ENCODE results near the gene DLG2.

The DLG2 gene

DNA sequence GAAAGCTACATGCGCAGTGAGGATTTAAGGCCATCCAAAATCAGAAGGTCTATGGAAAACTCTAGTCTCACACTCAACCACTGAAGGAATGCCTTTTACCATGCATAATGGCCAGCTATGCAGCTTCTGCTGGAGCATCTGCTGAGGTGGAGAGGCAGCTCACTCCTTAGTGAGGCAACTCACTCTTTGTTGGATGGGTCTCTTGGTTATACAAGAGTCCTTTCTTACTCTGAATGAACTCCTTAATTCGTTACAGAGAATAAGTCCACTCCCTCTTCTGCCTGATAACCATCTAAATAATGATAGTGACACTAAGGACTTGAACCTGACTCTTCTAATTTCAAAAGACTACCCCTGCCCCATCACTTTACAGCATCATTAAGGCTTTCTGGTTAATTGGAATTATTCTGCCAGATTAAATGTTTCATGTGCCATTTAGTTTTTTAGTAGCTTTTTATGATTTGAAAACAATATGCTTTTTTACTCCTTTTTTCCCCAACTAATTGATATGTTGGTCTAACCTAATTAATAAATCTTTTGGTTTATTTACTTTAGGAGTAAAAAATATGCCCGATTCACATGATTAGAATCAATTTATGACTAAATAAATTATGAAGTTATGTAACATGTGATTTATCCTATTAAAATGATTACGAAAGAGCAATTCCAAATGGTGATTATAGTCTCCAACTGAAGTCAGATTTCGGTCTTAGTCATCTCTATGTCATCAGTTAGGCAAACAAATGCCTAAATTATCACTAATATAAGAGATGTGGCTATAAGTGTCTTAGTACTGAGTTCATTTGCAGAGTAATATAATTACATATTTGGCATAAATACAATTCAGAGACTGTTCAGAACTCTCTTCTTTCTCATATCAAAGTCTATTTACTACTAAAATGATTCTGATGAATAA lies 2054.3 kb downstream of the DLG2 start:
- H3K4me1 ChIP-seq (ENCODE audit: control insufficient read depth, insufficient read depth, low read length), result no peaks in the 10 kb centered on the region
- H3K27ac ChIP-seq (ENCODE audit: insufficient read depth, low read depth, low read length, poor library complexity, severe bottlenecking), result no peak overlapping the region
- 92 to 97% methylated on average over 3 to 4 of the region's 5 CpGs for WGBS, 2 experiments
- no peaks in the 10 kb centered on the region for H3K36me3 ChIP-seq (ENCODE audit: control insufficient read depth, insufficient read depth, low read length)
- no peaks in the 10 kb centered on the region for H3K27me3 ChIP-seq (ENCODE audit: control insufficient read depth, insufficient read depth, low read length, poor library complexity, severe bottlenecking)
- H3K4me3 ChIP-seq (ENCODE audit: insufficient read depth, low read depth, low read length), result no peak overlapping the region
- no peaks in the 10 kb centered on the region for H3K9me3 ChIP-seq (ENCODE audit: control insufficient read depth, low read length)

- H3K27ac ChIP-seq (ENCODE audit: insufficient read depth, low read depth, low read length, poor library complexity, severe bottlenecking), result no peak overlapping the region
- WGBS, 2 experiments, result 95% methylated on average over 7 of the region's 7 CpGs
- H3K27me3 ChIP-seq (ENCODE audit: control insufficient read depth, insufficient read depth, low read length, poor library complexity, severe bottlenecking), result no peaks in the 10 kb centered on the region
- H3K36me3 ChIP-seq (ENCODE audit: control insufficient read depth, insufficient read depth, low read length), result no peaks in the 10 kb centered on the region
- H3K4me1 ChIP-seq (ENCODE audit: control insufficient read depth, insufficient read depth, low read length), result no peaks in the 10 kb centered on the region
- H3K9me3 ChIP-seq (ENCODE audit: control insufficient read depth, low read length), result no peaks in the 10 kb centered on the region
- H3K4me3 ChIP-seq (ENCODE audit: insufficient read depth, low read depth, low read length), result no peak overlapping the region
Measured at GRCh38 chr11:83571302-83571701, 2055.8 kb downstream of the DLG2 start.

GRCh38 chr11:83569134-83569805 lies 2057.9 kb downstream of the DLG2 start:
- 100% methylated on average over 1 of the region's 1 CpG; no CpG with 5 or more reads in 1 of the 2 experiments for WGBS, 2 experiments
- no peak overlapping the region for H3K27ac ChIP-seq (ENCODE audit: insufficient read depth, low read depth, low read length, poor library complexity, severe bottlenecking)

DNA sequence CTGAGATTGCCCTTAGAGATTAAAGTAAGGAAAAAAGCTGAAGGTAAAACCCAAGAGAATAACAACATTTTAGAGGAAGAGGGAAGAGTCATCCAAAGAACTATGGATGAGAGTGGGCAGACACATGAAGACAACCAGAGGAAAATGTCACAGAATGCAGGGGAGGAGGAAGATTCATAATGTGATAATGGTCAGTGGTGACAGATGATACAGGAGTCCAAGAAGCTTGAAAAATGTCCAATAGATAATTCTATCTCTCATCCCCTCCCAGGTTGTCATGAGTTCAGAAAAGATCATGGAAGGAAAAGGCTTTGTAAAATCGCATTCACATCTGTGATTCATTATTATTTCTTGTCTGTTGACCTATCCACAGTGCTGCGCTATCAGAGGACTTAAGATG lies 2058.6 kb downstream of the DLG2 start:
- H3K27ac ChIP-seq (ENCODE audit: insufficient read depth, low read depth, low read length, poor library complexity, severe bottlenecking), result no peak overlapping the region
- no peaks in the 10 kb centered on the region for H3K36me3 ChIP-seq (ENCODE audit: control insufficient read depth, insufficient read depth, low read length)
- H3K4me3 ChIP-seq (ENCODE audit: insufficient read depth, low read depth, low read length), result no peak overlapping the region
- H3K4me1 ChIP-seq (ENCODE audit: control insufficient read depth, insufficient read depth, low read length), result no peaks in the 10 kb centered on the region
- H3K9me3 ChIP-seq (ENCODE audit: control insufficient read depth, low read length), result no peaks in the 10 kb centered on the region
- 97 to 100% methylated on average over 2 of the region's 2 CpGs for WGBS, 2 experiments
- no peaks in the 10 kb centered on the region for H3K27me3 ChIP-seq (ENCODE audit: control insufficient read depth, insufficient read depth, low read length, poor library complexity, severe bottlenecking)

More at GRCh38 chr11:83569134-83569805, 2057.9 kb downstream of the DLG2 start:
- no peak overlapping the region for H3K4me3 ChIP-seq (ENCODE audit: insufficient read depth, low read depth, low read length)
- H3K36me3 ChIP-seq (ENCODE audit: control insufficient read depth, insufficient read depth, low read length), result no peaks in the 10 kb centered on the region
- H3K9me3 ChIP-seq (ENCODE audit: control insufficient read depth, low read length), result no peaks in the 10 kb centered on the region
- H3K27me3 ChIP-seq (ENCODE audit: control insufficient read depth, insufficient read depth, low read length, poor library complexity, severe bottlenecking), result no peaks in the 10 kb centered on the region
- no peaks in the 10 kb centered on the region for H3K4me1 ChIP-seq (ENCODE audit: control insufficient read depth, insufficient read depth, low read length)

- Histone ChIP-seq H3K9me3 (ENCODE audit: control insufficient read depth, low read length) (no peaks in the 10 kb centered on the region), H3K4me1 (ENCODE audit: control insufficient read depth, insufficient read depth, low read length) (no peaks in the 10 kb centered on the region), H3K27ac (ENCODE audit: insufficient read depth, low read depth, low read length, poor library complexity, severe bottlenecking) (no peak overlapping the region), H3K27me3 (ENCODE audit: control insufficient read depth, insufficient read depth, low read length, poor library complexity, severe bottlenecking) (no peaks in the 10 kb centered on the region), H3K4me3 (ENCODE audit: insufficient read depth, low read depth, low read length) (no peak overlapping the region), H3K36me3 (ENCODE audit: control insufficient read depth, insufficient read depth, low read length) (no peaks in the 10 kb centered on the region)
- 91 to 92% methylated on average over 4 of the region's 4 CpGs for WGBS, 2 experiments
Measured at GRCh38 chr11:83566950-83567349, 2060.2 kb downstream of the DLG2 start.

DNA sequence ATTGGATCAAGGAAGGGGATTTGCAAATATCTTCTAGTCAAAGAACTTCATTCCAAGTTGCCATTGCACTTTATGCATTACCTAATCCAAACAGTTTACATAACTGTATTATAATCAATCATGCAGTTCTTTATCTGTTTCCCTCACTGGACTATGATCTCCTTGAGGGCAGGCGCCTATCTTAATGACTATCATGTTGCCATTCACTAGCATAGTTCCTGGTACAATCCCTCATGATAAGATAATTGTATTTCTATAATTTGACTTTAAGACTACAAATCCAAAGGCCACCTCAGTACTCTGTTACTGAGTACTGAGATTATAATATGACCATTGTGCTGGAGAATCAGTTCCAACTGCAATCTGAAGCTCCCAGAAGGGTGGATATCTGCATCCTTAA lies 2062.3 kb downstream of the DLG2 start:
- H3K4me3 ChIP-seq (ENCODE audit: insufficient read depth, low read depth, low read length), result no peak overlapping the region
- H3K27ac ChIP-seq (ENCODE audit: insufficient read depth, low read depth, low read length, poor library complexity, severe bottlenecking), result no peak overlapping the region
- H3K27me3 ChIP-seq (ENCODE audit: control insufficient read depth, insufficient read depth, low read length, poor library complexity, severe bottlenecking), result no peaks in the 10 kb centered on the region
- WGBS, 2 experiments, result 89 to 100% methylated on average over 1 of the region's 1 CpG
- H3K9me3 ChIP-seq (ENCODE audit: control insufficient read depth, low read length), result no peaks in the 10 kb centered on the region
- H3K4me1 ChIP-seq (ENCODE audit: control insufficient read depth, insufficient read depth, low read length), result no peaks in the 10 kb centered on the region
- H3K36me3 ChIP-seq (ENCODE audit: control insufficient read depth, insufficient read depth, low read length), result no peaks in the 10 kb centered on the region

DNA sequence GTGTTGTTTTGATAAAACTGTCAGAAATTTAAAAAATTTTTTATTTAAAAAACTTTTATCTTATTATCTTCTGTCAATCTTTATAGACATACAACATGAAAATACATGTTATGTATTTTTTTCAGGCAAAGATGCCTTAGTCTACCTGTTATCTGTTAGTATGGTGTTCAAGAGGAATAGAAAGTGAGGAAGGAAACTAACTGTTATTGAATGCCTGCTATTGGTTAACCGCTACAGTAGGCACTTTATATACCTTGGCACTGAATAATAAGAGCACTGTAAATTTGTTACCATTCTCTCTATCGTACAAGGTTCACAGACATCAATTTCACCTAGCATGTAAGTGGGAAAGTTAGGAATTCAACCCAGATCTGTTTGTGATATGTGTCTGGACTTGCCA lies 2068.9 kb downstream of the DLG2 start:
- Histone ChIP-seq H3K4me3 (ENCODE audit: insufficient read depth, low read depth, low read length) (no peak overlapping the region), H3K27ac (ENCODE audit: insufficient read depth, low read depth, low read length, poor library complexity, severe bottlenecking) (no peak overlapping the region), H3K9me3 (ENCODE audit: control insufficient read depth, low read length) (no peaks in the 10 kb centered on the region), H3K4me1 (ENCODE audit: control insufficient read depth, insufficient read depth, low read length) (no peaks in the 10 kb centered on the region), H3K27me3 (ENCODE audit: control insufficient read depth, insufficient read depth, low read length, poor library complexity, severe bottlenecking) (no peaks in the 10 kb centered on the region), H3K36me3 (ENCODE audit: control insufficient read depth, insufficient read depth, low read length) (no peaks in the 10 kb centered on the region)
- 84 to 100% methylated on average over 1 to 2 of the region's 2 CpGs for WGBS, 2 experiments

DNA sequence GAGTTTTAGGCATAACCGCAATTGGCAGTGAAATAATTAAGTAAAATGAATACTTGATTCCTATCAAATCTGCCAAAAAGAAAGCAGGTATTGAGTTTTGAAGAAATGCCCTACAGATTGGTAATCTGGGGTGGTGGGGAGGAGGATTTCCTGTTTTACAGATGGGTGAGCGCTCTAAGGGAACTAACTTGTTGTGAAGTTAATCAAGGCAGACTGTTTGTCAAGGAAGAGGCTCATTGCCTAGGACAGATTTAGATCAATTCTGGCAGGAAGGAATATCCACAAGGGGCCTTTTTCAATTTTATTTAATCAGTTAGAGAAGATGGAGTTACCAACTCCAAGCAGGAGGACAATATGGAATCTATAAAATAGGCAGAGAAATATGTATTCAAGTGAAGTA lies 2069.5 kb downstream of the DLG2 start:
- Histone ChIP-seq H3K27ac (ENCODE audit: insufficient read depth, low read depth, low read length, poor library complexity, severe bottlenecking) (no peak overlapping the region), H3K27me3 (ENCODE audit: control insufficient read depth, insufficient read depth, low read length, poor library complexity, severe bottlenecking) (no peaks in the 10 kb centered on the region), H3K4me3 (ENCODE audit: insufficient read depth, low read depth, low read length) (no peak overlapping the region), H3K9me3 (ENCODE audit: control insufficient read depth, low read length) (no peaks in the 10 kb centered on the region), H3K36me3 (ENCODE audit: control insufficient read depth, insufficient read depth, low read length) (no peaks in the 10 kb centered on the region), H3K4me1 (ENCODE audit: control insufficient read depth, insufficient read depth, low read length) (no peaks in the 10 kb centered on the region)
- whole genome bisulfite sequencing, 2 experiments, result 93 to 96% methylated on average over 2 of the region's 2 CpGs

DNA sequence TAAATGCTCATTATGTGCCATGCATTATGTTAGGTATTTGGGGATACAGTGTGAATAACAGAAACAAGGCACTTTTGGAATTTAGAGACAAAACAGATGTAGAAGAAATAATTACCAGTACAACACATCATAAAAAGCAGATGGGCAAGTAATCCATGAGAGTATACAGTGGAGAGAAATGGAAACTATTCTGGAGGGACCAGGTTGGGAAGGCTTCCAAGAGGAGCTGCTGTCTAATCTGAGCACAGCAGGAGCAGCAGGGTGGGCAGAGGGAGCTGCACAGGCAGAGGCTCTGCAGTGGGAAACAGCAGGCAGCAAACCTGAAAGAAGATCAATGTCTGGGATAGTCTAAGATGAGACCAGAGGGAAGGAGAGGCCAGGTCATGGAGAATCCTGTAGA lies 2072.3 kb downstream of the DLG2 start:
- Histone ChIP-seq H3K4me3 (ENCODE audit: insufficient read depth, low read depth, low read length) (no peak overlapping the region), H3K27ac (ENCODE audit: insufficient read depth, low read depth, low read length, poor library complexity, severe bottlenecking) (no peak overlapping the region), H3K4me1 (ENCODE audit: control insufficient read depth, insufficient read depth, low read length) (no peaks in the 10 kb centered on the region), H3K9me3 (ENCODE audit: control insufficient read depth, low read length) (no peaks in the 10 kb centered on the region), H3K27me3 (ENCODE audit: control insufficient read depth, insufficient read depth, low read length, poor library complexity, severe bottlenecking) (no peaks in the 10 kb centered on the region), H3K36me3 (ENCODE audit: control insufficient read depth, insufficient read depth, low read length) (no peaks in the 10 kb centered on the region)

DNA sequence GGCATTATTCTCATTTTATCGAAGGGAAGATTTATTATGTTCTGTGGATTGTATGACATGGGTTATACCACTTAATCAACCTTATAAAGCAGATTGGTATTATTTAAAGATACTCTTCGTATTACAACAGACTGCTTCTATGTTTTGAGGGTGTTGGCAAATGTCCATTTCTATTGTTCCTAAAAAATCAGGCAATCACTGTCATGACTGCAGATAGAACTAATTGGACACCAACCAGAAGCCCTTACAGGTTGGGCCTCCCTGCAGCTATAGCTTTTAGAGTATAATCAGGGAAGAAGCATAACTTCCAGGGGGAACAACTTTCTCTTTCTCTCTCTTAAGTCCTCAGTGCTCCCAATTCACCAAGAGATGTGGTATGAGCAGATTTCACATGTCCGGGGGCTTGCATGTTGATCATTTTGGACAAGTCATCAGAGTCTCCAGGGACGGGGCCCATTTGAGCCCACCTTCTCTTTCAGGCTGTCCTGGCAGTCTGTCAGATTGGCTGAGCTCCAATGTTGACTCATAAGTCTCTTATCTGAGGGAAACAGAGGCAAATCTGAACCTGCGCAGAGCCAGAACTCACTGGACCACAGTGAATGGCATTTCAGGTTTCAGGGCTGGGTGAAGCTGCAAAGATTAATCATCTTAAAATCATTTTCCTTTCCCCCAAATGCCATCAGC lies 2077.0 kb downstream of the DLG2 start:
- no peaks in the 10 kb centered on the region for H3K36me3 ChIP-seq (ENCODE audit: control insufficient read depth, insufficient read depth, low read length)
- WGBS, 2 experiments, result 91 to 93% methylated on average over 3 to 5 of the region's 5 CpGs
- H3K9me3 ChIP-seq (ENCODE audit: control insufficient read depth, low read length), result no peaks in the 10 kb centered on the region
- no peak overlapping the region for H3K27ac ChIP-seq (ENCODE audit: insufficient read depth, low read depth, low read length, poor library complexity, severe bottlenecking)
- no peaks in the 10 kb centered on the region for H3K27me3 ChIP-seq (ENCODE audit: control insufficient read depth, insufficient read depth, low read length, poor library complexity, severe bottlenecking)
- H3K4me3 ChIP-seq (ENCODE audit: insufficient read depth, low read depth, low read length), result no peak overlapping the region
- no peaks in the 10 kb centered on the region for H3K4me1 ChIP-seq (ENCODE audit: control insufficient read depth, insufficient read depth, low read length)
